OCI-LY1 (cell line): ENCODE data around the gene SLC28A2.

Experiments used
- EZH2 ChIP-seq: fragments of 200-600 bp; sonication (generic), shearing (Covaris generic); IDR thresholded peaks from 2 replicates; pipeline ENCODE4 v1.8.0; 2017; ENCODE audit warnings: borderline replicate concordance, mixed run types, mild to moderate bottlenecking, antibody characterized with exemption, low read length, moderate library complexity, mixed read lengths
- TF ChIP-seq, protein P1 (sequence below): fragments of 200-600 bp; sonication (generic), shearing (Covaris generic); IDR thresholded peaks from 2 replicates; pipeline ENCODE4 v1.5.1; 2017; ENCODE audit warnings: mild to moderate bottlenecking, antibody characterized with exemption, low read length, moderate library complexity, mixed read lengths

DNA sequence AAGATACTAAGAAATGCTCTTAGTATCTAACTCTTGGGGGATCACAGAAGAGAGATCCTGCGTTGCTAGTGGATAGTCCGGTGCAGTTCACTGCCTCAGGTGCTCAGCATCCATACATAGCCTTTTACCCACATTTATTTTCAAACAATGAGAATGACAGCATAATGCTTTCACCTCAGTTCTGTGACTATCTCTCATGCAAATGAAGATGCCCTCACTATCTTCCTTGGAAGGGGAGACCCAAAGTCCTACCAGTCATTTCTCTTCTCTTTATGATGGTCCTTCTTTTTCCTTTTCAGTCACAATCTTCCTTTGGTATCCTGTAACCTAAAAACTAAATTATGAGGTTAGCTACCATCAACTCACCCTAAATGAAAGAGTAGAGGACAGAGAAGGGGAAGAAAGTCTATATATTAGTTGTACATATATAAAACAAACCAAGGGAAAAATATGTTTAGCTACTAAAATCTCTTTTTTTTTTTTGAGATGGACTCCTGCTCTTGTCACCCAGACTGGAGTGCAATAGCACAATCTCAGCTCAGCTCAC is 30.9 kb upstream of the SLC28A2 start:
- TF ChIP-seq, protein P1, sequence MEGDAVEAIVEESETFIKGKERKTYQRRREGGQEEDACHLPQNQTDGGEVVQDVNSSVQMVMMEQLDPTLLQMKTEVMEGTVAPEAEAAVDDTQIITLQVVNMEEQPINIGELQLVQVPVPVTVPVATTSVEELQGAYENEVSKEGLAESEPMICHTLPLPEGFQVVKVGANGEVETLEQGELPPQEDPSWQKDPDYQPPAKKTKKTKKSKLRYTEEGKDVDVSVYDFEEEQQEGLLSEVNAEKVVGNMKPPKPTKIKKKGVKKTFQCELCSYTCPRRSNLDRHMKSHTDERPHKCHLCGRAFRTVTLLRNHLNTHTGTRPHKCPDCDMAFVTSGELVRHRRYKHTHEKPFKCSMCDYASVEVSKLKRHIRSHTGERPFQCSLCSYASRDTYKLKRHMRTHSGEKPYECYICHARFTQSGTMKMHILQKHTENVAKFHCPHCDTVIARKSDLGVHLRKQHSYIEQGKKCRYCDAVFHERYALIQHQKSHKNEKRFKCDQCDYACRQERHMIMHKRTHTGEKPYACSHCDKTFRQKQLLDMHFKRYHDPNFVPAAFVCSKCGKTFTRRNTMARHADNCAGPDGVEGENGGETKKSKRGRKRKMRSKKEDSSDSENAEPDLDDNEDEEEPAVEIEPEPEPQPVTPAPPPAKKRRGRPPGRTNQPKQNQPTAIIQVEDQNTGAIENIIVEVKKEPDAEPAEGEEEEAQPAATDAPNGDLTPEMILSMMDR = no peak
- no peak for TF ChIP-seq EZH2
